DLD1 (cell line): ENCODE measurements around the gene TRIP11.

ENCODE experiments used
- in situ Hi-C: cut with HindIII; loops from 2 replicates; pipeline ENCODE4 v1.10.0; 2017; ENCODE audit warnings: low sequenced_read_pairs

Gene TRIP11

GRCh38 chr14:91956616-91957015 lies 83.2 kb downstream of the TRIP11 start:
- in situ Hi-C loops = no loop called here

GRCh38 chr14:91955168-91955567 lies 84.7 kb downstream of the TRIP11 start:
- in situ Hi-C loops = no loop called here

GRCh38 chr14:91953170-91953985 lies 86.5 kb downstream of the TRIP11 start:
- in situ Hi-C loops = no loop called here

- in situ Hi-C loops = no loop called here
Observed at GRCh38 chr14:91947475-91948184, 92.2 kb downstream of the TRIP11 start, which contains the start of gene FBLN5. TSS of gene FBLN5 (minus strand) at chr14:91947694. CDS start at chr14:91947229, 465 bp downstream.

GRCh38 chr14:91946622-91947474 lies 93.0 kb downstream of the TRIP11 start:
- in situ Hi-C loops = no loop called here

- in situ Hi-C loops = no loop called here
Observed at GRCh38 chr14:91945751-91946621, 93.9 kb downstream of the TRIP11 start.

- in situ Hi-C loops = no loop called here
Observed at GRCh38 chr14:91942946-91943345, 96.9 kb downstream of the TRIP11 start.

- in situ Hi-C loops = no loop called here
Observed at GRCh38 chr14:91942128-91942527, 97.7 kb downstream of the TRIP11 start.

GRCh38 chr14:91940209-91940608 lies 99.7 kb downstream of the TRIP11 start:
- in situ Hi-C loops = no loop called here

- in situ Hi-C loops = no loop called here
Observed at GRCh38 chr14:91935586-91935985, 104.3 kb downstream of the TRIP11 start.

- in situ Hi-C loops = no loop called here
Observed at GRCh38 chr14:91934554-91935285, 105.1 kb downstream of the TRIP11 start.

GRCh38 chr14:91931478-91932088 lies 108.3 kb downstream of the TRIP11 start:
- in situ Hi-C loops = no loop called here

- in situ Hi-C loops = no loop called here
Observed at GRCh38 chr14:91929700-91930099, 110.2 kb downstream of the TRIP11 start.

- in situ Hi-C loops = no loop called here
Observed at GRCh38 chr14:91927800-91928199, 112.1 kb downstream of the TRIP11 start.

- in situ Hi-C loops = no loop called here
Observed at GRCh38 chr14:91927191-91927590, 112.7 kb downstream of the TRIP11 start.

GRCh38 chr14:91926131-91926890 lies 113.5 kb downstream of the TRIP11 start:
- in situ Hi-C loops = no loop called here

- in situ Hi-C loops = no loop called here
Observed at GRCh38 chr14:91925727-91926121, 114.1 kb downstream of the TRIP11 start.

- in situ Hi-C loops = no loop called here
Observed at GRCh38 chr14:91925001-91925726, 114.7 kb downstream of the TRIP11 start.
